Esophagus squamous epithelium (tissue), 4 donors: ENCODE measurements around the gene GTPBP4.

Experiments
- POLR2A ChIP-seq, 4 donors: fragments of 450-650 bp; IDR thresholded peaks; one replicate each; pipeline ENCODE4 v1.6.1; 2017; ENCODE audit warnings: antibody characterized with exemption in 4 of 4, mild to moderate bottlenecking in 4 of 4, moderate library complexity in 3 of 4
- TF ChIP-seq, protein P1 (sequence below), 6 experiments: fragments of 450-650 bp in 4 of 6; fragments of 200-600 bp in 2 of 6; sonication (generic) in 2 of 6; IDR thresholded peaks; one replicate each; pipeline ENCODE4 v1.5.1; 2016 to 2019; ENCODE audit warnings: antibody characterized with exemption in 6 of 6, mild to moderate bottlenecking in 4 of 6, moderate library complexity in 4 of 6

DNA sequence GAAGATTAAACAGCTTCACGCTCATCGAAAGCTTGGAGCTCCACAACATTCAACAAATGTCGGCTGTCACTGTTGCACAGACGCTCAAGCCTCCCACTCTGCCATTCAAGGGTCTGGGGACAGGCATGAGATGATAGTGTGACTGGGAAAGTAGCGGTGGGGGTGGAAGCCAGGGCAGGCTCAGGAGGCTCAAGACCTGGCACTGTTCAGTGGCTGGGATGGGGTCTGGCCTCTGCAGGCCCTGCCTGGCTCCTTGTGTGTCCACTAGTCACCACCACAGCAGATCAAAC lies 13.5 kb upstream of the GTPBP4 start:
- TF ChIP-seq POLR2A (IDR thresholded peaks at IDR 0.05): no peak
- TF ChIP-seq, protein P1, sequence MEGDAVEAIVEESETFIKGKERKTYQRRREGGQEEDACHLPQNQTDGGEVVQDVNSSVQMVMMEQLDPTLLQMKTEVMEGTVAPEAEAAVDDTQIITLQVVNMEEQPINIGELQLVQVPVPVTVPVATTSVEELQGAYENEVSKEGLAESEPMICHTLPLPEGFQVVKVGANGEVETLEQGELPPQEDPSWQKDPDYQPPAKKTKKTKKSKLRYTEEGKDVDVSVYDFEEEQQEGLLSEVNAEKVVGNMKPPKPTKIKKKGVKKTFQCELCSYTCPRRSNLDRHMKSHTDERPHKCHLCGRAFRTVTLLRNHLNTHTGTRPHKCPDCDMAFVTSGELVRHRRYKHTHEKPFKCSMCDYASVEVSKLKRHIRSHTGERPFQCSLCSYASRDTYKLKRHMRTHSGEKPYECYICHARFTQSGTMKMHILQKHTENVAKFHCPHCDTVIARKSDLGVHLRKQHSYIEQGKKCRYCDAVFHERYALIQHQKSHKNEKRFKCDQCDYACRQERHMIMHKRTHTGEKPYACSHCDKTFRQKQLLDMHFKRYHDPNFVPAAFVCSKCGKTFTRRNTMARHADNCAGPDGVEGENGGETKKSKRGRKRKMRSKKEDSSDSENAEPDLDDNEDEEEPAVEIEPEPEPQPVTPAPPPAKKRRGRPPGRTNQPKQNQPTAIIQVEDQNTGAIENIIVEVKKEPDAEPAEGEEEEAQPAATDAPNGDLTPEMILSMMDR (IDR thresholded peaks at IDR 0.05): no peak
